Measurements from ENCODE around the gene USP44.
"Not testable (repeated sequence)": the region's sequence is repeated elsewhere in the genome, so short reads cannot be mapped to it uniquely, and the experiment has no call there.

USP44 gene

GRCh38 chr12:95494888-95495287 is 56.4 kb downstream of the USP44 start:
- no peak for TF ChIP-seq ZNF70 (CRISPR knock-in tag; IDR thresholded peaks at IDR 0.05)
- no peak for TF ChIP-seq ZFP30 (CRISPR knock-in tag; IDR thresholded peaks at IDR 0.05)
- no peak for TF ChIP-seq ZFP3 (CRISPR knock-in tag; IDR thresholded peaks at IDR 0.05)
- no peak for TF ChIP-seq BACH2 (CRISPR knock-in tag; IDR thresholded peaks at IDR 0.05; ENCODE audit: borderline replicate concordance)
- TF ChIP-seq ZNF8 (CRISPR knock-in tag; IDR thresholded peaks at IDR 0.05) = no peak
- TF ChIP-seq RARB (CRISPR knock-in tag; IDR thresholded peaks at IDR 0.05) = no peak
- TF ChIP-seq TSHZ2 (CRISPR knock-in tag; IDR thresholded peaks at IDR 0.05) = no peak
- no peak for TF ChIP-seq ESRRG (CRISPR knock-in tag; IDR thresholded peaks at IDR 0.05)
- no peak for TF ChIP-seq PATZ1 (CRISPR knock-in tag; IDR thresholded peaks at IDR 0.05; ENCODE audit: borderline replicate concordance)
- no peak for TF ChIP-seq OSR1 (CRISPR knock-in tag; IDR thresholded peaks at IDR 0.05)
- no peak for ATAC-seq

GRCh38 chr12:95492462-95492861 is 58.8 kb downstream of the USP44 start:
- TF ChIP-seq ZNF565 (CRISPR knock-in tag; conservative IDR thresholded peaks at IDR 0.05; ENCODE audit: low read depth) (no peak), TSHZ2 (CRISPR knock-in tag; IDR thresholded peaks at IDR 0.05) (no peak), TCF4 (CRISPR knock-in tag; IDR thresholded peaks at IDR 0.05; ENCODE audit: borderline replicate concordance) (no peak), RARB (CRISPR knock-in tag; IDR thresholded peaks at IDR 0.05) (no peak), ZNF70 (CRISPR knock-in tag; IDR thresholded peaks at IDR 0.05) (no peak), ESRRG (CRISPR knock-in tag; IDR thresholded peaks at IDR 0.05) (no peak)
- ATAC-seq = no peak

- no peak for ATAC-seq
- no peak for TF ChIP-seq GLIS3 (CRISPR knock-in tag; IDR thresholded peaks at IDR 0.05)
These were observed 64.3 kb downstream of the USP44 start for GRCh38 chr12:95487024-95487423.

GRCh38 chr12:95484524-95484923 is 66.8 kb downstream of the USP44 start:
- TF ChIP-seq PATZ1 (CRISPR knock-in tag; IDR thresholded peaks at IDR 0.05; ENCODE audit: borderline replicate concordance) (no peak), ZNF70 (CRISPR knock-in tag; IDR thresholded peaks at IDR 0.05) (no peak), ARNTL (CRISPR knock-in tag; IDR thresholded peaks at IDR 0.05; ENCODE audit: borderline replicate concordance, low read depth) (no peak), ZFP3 (CRISPR knock-in tag; IDR thresholded peaks at IDR 0.05) (no peak), TOX (CRISPR knock-in tag; IDR thresholded peaks at IDR 0.05; ENCODE audit: borderline replicate concordance) (peak; percentile 50; the same call in 1 of the 2 replicates), OSR1 (CRISPR knock-in tag; IDR thresholded peaks at IDR 0.05) (no peak), ISL1 (CRISPR knock-in tag; IDR thresholded peaks at IDR 0.05) (peak; percentile 57), ZNF8 (CRISPR knock-in tag; IDR thresholded peaks at IDR 0.05) (no peak), CSRNP3 (CRISPR knock-in tag; IDR thresholded peaks at IDR 0.05) (no peak), ZNF565 (CRISPR knock-in tag; conservative IDR thresholded peaks at IDR 0.05; ENCODE audit: low read depth) (no peak), CSDC2 (CRISPR knock-in tag; IDR thresholded peaks at IDR 0.05) (no peak), ZFP30 (CRISPR knock-in tag; IDR thresholded peaks at IDR 0.05) (no peak), ESRRG (CRISPR knock-in tag; IDR thresholded peaks at IDR 0.05) (no peak)
- peak; percentile 95 for ATAC-seq

- not testable (repeated sequence) for ATAC-seq
These were observed 68.7 kb downstream of the USP44 start for GRCh38 chr12:95482564-95482963.

Data from SK-N-SH treated with all-trans-retinoic acid at 6 μM for 48 hours (cell line).